Measurements from ENCODE around the gene FKBP7. TPM values are rescaled to one million over a fixed set of nuclear protein-coding genes. Genes with fewer than 3 reads are reported as not detected.
"Not testable (repeated sequence)": the region's sequence is repeated elsewhere in the genome, so short reads cannot be mapped to it uniquely, and the experiment has no call there.

The FKBP7 gene, protein sequence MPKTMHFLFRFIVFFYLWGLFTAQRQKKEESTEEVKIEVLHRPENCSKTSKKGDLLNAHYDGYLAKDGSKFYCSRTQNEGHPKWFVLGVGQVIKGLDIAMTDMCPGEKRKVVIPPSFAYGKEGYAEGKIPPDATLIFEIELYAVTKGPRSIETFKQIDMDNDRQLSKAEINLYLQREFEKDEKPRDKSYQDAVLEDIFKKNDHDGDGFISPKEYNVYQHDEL
- 1 to 10 TPM; 3.7 to 6.2 TPM for total RNA-seq

DNA sequence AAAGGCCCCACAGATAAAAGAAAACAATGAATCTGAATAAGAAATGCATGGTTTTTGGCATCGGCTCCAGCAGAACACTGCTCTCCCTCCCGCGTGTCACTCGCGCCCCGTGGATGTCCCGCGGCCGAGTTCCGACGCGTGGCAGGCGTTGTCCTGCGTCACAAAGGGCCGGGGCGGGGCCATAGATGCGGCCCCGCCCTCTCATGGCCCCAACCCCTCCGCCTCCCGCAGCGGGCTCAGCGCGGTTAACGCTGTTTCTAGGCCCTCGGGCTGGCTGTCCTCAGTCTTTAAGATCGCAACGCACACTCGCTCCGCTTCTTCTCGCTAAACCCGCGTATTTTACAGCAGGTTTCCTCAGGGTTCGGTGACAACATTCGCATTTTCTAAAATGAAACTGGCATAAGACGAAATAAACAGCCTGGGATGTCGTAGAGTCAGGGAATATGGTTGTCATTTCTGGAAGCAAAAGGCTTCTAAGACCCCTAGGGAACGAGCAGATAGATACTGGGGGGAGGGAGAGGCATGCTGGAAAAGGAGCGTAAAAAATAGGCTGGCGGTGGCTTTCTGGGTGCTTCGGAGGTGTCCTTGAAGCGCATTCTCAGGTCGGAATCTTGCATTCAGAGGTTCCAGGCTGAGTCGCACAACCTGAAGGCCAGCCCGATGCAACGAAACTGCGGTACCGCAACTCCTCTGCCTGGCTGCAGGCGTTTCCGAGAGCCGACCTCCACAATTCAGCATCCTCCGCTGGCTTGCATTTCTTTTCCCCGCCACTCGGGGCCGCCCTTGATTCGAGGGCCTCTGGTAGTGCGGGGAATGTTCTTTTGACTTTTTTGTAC is at the start of gene FKBP7:
Gene FKBP7, minus strand, starts transcription at position 162 of the 836 bp plus-strand sequence. Its CDS starts 101 bp downstream, at position 61.
- ChIA-PET POLR2A (interaction anchor here (1.4 kb wide), 1 partner anchor 27 kb away, joined by 4 read pairs; the partner anchor contains the start of genes PJVK and PRKRA), CTCF (no interaction called here)

DNA sequence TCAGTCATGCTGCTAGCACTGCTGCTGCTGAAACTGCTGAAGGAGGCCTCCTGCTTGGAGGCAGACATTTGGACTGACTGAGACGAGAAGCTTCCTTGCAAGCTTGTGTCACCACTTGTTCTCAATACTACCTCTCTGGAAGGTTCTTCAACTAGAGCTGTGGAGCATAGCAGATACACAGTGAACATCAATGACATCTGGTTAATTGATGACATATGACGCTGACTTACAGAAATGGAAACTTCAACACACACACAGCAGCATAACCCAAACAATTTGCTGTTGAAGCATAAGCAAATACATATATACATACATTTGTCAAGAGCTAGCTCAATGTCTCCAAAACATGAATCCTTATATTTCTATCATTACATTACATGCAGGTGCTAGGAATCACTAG is 49.2 kb upstream of the FKBP7 start:
- CTCF ChIA-PET: no interaction called here
- POLR2A ChIA-PET: no interaction called here

DNA sequence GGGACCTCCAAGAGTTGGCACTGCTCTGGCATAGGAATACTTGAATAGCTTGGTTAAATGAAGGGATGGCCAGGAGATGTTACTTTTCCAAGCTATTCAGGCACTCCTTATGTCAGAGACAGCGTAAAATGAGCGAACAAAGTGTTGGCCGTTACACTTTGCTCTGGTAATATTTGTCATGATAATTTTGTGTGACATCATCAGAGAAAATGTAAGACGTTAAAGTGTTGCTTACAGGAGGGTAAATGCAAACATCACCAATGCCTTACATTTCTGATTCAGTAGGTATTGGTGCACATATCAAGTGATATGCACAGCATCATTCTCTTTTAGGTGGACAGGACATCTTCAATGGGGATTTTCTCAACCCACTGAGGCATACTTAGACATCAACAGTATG is 47.9 kb upstream of the FKBP7 start:
- ChIA-PET CTCF (no interaction called here), POLR2A (no interaction called here)

DNA sequence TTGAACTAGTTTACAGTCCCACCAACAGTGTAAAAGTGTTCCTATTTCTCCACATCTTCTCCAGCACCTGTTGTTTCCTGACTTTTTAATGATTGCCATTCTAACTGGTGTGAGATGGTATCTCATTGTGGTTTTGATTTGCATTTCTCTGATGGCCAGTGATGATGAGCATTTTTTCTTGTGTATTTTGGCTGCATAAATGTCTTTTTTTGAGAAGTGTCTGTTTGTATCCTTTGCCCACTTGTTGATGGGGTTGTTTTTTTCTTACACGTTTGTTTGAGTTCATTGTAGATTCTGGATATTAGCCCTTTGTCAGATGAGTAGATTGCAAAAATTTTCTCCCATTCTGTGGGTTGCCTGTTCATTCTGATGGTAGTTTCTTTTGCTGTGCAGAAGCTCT is 47.1 kb upstream of the FKBP7 start:
- POLR2A ChIA-PET: not testable (repeated sequence)

DNA sequence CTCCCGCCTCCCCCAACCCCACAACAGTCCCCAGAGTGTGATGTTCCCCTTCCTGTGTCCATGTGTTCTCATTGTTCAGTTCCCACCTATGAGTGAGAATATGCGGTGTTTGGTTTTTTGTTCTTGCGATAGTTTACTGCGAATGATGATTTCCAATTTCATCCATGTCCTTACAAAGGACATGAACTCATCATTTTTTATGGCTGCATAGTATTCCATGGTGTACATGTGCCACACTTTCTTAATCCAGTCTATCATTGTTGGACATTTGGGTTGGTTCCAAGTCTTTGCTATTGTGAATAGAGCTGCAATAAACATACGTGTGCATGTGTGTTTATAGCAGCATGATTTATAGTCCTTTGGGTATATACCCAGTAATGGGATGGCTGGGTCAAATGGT is 46.6 kb upstream of the FKBP7 start:
- POLR2A ChIA-PET: not testable (repeated sequence)
- CTCF ChIA-PET: interaction anchor here (1.9 kb wide), 1 partner anchor 10 kb away, joined by 4 read pairs; no protein-coding TSS in a partner anchor

More for the DNA sequence above, 47.1 kb upstream of the FKBP7 start:
- CTCF ChIA-PET: not testable (repeated sequence)

DNA sequence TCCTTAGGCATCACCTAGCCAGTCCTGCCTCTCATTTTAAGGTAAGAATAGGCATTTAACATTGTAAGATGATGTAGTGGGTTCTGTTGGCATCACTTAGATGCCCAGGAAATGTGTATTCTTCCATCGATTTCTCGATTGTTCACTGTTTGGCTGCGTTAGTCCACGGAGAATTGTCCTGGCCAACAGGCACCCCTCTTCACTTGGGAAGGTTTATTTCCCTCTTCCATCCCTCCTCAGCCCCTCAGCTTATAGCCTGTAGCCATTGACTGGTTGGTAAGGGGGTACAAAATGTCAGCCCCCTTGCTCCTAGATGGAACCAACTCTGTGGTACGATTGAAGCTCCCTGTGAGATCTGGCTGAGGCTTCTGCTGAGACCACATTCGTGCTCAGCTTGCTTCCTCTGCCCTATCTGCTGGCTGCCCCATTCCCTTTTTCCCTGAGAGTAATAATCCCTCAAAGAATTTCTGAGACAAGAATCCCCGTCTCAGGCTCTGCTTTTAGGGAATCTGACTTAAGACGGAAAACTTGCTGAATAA is 45.3 kb upstream of the FKBP7 start:
- POLR2A ChIA-PET: interaction anchor here (0.6 kb wide), 1 partner anchor 33 kb away, joined by 3 read pairs; no protein-coding TSS in a partner anchor
- CTCF ChIA-PET: interaction anchor here (1.5 to 2.0 kb wide), 3 partner anchors 8 to 73 kb away, joined by 4 to 7 read pairs (median 5); partner anchors contain the start of genes PJVK and PRKRA

DNA sequence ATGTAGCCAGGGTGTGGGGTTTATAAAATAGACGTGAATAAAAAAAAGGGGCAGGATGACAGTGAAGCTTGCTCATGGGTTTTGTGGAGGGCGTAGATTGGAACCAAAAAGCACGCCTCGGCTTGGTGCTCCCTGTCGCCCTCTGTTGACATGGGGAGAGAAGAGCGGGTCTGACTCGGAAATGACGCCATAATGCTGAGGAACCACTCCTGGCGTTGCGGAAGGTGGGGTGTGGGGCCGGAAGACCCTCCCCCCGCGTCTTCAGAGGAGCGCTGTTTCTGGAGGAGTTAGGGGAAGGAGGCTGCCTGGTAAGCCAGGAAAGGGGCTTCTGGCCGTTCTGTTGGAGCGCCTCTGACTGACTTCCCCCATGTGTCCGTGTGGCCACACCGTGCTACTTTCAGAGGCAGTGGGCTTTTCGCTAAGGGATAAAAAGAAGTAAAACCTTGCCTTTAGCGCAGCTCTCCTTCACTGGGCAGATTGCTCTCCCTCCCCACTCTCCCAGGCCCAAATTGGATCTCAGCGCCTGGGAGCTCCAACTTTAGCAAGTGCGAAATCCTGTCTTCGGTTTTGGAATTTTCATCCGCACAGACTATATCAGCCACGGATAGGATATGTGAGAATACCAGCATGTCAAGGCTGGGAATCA is 44.7 kb upstream of the FKBP7 start:
- POLR2A ChIA-PET: interaction anchor here (0.6 to 0.7 kb wide), 2 partner anchors 33 to 44 kb away, joined by 3 read pairs; no protein-coding TSS in a partner anchor
- CTCF ChIA-PET: interaction anchor here (0.6 to 2.0 kb wide), 6 partner anchors 8 to 72 kb away, joined by 3 to 7 read pairs (median 4); partner anchors contain the start of genes PJVK and PRKRA

DNA sequence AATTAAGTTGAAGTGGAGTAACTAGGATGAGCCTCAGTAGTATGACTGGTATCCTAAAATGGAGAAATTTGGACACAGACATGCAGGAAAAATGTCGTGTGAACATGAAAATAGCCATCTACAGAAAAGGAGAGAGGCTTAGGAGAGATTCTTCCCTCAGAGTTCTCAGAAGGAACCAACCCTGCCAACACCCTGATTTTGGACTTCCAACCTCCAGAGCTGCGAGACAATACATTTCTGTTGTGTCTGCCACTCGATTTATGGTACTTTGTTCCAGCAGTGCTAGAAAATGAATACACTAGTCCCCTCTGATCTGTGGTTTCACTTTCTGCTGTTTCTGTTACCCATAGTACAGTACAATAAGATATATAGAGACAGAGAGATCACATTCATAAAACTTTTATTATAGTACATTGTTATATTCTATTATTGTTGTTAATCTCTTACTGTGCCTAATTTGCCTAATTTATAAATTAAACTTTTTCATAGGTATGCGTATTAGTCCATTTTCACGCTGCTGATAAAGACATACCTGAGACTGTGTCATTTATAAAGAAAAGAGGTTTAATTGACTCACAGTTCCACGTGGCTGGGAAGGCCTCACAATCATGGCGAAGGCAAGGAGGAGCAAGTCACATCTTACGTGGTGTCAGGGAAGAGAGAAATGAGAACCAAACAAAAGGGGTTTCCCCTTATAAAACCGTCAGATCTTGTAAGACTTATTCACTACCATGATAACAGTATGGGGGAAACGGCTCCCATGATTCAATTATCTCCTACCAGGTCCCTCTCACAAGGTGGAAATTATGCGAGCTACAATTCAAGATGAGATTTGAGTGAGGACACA is 43.1 kb upstream of the FKBP7 start:
- ChIA-PET POLR2A (no interaction called here), CTCF (interaction anchor here (0.8 to 2.0 kb wide), 3 partner anchors 9 to 47 kb away, joined by 3 to 5 read pairs (median 3); no protein-coding TSS in a partner anchor)

DNA sequence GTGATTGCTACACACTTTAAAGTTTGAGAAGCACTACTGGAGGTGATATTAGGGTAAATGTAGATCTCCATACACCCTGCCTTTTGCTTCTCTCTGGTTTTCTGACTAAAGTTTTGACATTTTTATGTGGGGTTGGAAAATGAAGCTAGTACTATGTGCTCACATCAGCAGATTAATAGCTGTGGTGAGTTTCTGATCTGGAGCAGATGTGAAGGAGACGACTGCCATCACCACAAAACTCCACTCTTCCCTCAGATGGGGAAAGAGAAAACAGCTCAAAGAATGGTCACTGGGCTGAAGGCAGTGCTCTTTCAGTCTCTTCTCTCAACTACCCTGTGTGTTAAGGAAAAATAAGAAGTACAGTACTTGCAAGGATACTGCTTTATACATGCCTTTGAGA is 39.1 kb upstream of the FKBP7 start:
- CTCF ChIA-PET: interaction anchor here (2.0 kb wide), 1 partner anchor 13 kb away, joined by 4 read pairs; no protein-coding TSS in a partner anchor
- POLR2A ChIA-PET: no interaction called here

DNA sequence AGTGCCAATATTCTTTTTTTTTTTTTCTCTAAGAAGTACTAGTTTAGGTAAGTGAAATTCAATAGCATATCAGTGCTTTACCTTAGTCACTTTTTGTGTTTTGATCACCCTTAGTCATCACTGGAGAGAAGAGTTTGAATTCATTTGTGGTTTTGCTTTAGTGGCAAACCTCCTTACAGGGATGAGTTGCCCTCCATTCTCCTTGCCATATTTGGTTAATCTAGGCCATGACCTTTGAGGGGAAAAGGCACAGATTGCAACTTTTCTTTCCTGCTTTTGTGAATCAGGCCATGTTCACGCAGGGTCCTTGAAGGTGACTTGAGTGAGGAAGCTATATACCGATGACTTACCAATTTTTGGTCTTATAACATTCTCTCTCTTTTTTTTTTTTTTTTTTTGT is 36.3 kb upstream of the FKBP7 start:
- ChIA-PET POLR2A (no interaction called here), CTCF (interaction anchor here (0.6 to 1.6 kb wide), 3 partner anchors 9 to 101 kb away, joined by 3 to 4 read pairs (median 3); no protein-coding TSS in a partner anchor)

DNA sequence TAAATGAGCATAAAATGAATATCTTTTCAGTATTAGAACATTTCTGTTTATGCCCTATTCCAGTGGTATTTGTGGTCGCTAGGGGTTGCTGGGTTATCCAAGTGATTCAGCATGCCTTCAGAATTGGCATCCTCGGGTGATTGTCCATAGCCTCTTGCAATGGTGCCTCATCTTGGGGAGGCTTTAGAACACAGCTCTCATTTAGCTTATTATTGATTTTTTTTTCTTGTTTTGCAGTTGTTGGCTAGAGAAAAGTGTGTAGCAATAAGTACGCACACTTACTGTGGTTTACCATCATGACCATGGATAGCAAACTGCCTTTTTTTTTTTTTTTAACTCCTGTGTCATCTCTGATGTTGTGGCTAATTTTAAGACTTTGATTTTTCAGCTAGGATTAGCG is 35.5 kb upstream of the FKBP7 start:
- CTCF ChIA-PET: interaction anchor here (0.7 kb wide), 1 partner anchor 12 kb away, joined by 3 read pairs; no protein-coding TSS in a partner anchor
- POLR2A ChIA-PET: no interaction called here

DNA sequence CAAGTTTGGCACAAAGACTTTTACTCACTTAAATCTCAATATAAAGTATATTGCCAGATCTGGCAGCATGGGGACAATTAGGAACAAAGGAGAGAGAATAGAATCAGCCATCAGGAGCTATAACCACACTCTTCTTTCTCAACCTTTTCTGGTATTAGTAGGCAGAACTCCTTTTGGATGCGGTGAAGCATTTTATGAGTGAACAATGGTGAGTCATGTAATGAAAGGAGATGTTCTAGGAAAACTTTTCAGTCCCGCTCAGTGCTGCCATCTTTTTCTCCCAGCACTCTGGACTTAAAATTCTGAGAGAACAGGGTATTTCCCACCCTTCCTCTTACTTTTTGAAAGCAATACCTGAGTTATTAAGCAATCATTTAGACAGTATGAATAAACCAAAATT is 34.1 kb upstream of the FKBP7 start:
- POLR2A ChIA-PET: no interaction called here
- CTCF ChIA-PET: interaction anchor here (1.4 kb wide), 1 partner anchor 10 kb away, joined by 5 read pairs; no protein-coding TSS in a partner anchor

DNA sequence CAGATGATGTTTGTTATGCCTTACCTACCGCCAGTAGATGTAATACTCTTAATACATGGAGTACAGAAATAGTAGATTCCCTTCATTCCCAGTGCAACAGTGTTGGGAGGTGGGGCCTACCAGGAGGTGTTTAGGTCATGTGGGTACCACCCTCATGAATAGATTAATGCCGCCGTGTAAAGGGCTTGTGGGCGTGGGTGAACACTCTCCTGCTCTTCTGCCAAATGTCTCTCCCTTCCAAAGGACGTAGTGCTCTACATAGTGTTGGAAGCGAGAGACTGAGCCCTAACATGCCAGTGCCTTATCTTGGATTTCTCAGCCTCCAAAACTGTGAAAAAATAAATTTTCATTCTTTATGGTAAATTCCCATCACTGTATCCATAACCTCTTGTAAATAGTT is 32.0 kb upstream of the FKBP7 start:
- CTCF ChIA-PET: no interaction called here
- POLR2A ChIA-PET: interaction anchor here (0.6 kb wide), 1 partner anchor 28 kb away, joined by 4 read pairs; no protein-coding TSS in a partner anchor

DNA sequence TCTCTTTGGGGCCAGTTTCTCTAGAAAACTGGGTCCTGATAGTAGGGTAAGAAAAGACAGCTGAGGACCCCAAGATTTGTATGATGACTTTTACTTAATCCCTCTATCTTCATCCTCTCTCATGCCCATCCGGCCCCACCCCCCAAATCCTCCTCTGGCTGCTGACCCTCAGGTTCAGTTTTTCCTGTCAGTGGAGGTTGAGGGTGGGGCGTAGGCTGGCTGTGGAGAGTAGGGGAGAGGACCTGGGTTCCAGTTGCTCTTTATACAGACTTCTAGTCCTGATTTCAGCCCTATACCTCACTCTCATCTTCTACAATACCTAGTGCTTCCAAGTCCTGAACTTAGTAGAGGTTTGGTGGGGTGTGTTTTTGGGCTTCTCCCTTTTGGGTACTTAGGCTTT is 30.2 kb upstream of the FKBP7 start:
- POLR2A ChIA-PET: no interaction called here
- CTCF ChIA-PET: interaction anchor here (0.6 kb wide), 1 partner anchor 358 kb away, joined by 3 read pairs; no protein-coding TSS in a partner anchor

DNA sequence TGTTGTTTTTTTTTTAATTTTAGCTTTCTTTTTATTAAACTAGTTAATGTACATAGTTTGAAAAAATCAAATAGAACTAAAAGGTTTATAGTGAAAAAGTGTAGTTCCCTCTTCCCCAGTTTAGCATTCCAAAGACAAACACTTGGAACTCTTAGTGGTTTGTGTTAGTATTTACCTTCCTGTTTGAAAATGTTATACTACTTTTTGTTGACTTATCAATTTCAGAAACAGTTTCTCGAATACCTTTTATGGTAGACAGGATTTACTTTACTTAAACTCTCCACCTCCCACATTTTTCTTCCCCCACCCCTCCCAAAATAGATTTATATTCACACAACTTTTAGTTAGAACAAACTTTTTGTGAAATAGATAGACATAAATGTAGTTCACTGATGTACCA is 28.5 kb upstream of the FKBP7 start:
- CTCF ChIA-PET: no interaction called here
- POLR2A ChIA-PET: no interaction called here

DNA sequence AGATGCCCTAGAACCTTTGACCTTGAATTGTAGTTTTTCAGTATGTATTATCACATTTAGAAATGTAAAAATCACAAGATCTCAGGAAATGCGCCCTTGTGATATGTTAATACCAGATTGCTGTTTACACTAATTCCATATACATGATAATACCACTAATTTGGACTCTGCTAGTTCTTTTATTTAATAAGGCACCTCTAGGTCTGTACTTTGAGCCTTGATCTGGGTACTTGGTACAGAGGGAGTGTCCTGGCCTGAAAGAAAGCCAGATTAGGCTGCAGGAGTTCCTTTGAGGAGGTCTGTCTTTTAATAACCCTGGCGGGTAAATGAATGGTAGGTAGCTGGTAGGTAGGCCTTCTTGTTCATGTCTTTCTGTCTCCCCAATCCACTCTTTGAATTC is 28.1 kb upstream of the FKBP7 start:
- ChIA-PET POLR2A (no interaction called here), CTCF (no interaction called here)

DNA sequence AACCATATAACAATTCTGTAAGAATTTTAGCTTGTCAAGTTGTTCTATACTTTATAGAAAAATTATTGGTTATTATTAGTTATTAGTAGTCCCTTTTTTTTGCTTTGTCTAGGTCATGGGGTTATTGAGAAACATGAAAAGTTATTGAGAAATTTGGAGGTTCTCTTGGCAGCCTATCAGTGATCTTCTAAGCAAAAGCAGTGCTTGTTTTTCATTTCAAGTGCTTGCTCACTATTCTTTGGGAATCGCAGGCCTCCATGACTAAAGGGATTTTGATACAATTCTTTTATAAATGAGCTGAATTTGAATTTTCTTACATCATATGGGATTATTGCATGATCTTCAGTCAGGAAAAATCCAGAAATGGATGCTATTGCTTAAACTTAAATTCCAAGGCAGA is 27.7 kb upstream of the FKBP7 start:
- ChIA-PET CTCF (no interaction called here), POLR2A (no interaction called here)

DNA sequence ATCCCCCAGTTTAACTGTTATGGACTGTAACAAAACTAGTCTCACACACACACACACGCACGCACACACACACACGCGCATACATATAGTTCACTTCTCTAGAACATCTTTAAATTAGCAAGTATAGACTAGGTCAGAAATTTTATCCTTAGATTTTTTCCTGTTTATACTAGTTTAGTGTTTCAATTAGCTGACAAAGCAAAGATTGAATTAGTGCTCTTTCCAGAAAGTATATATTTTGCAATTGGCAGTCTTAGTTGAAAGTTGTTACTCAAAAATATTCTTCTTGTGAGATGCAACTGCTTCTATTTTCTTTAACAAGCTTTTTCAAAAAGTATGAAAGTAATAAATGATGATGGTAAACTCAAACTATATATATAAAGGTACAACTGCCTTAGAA is 24.4 kb upstream of the FKBP7 start:
- CTCF ChIA-PET: no interaction called here
- POLR2A ChIA-PET: no interaction called here

DNA sequence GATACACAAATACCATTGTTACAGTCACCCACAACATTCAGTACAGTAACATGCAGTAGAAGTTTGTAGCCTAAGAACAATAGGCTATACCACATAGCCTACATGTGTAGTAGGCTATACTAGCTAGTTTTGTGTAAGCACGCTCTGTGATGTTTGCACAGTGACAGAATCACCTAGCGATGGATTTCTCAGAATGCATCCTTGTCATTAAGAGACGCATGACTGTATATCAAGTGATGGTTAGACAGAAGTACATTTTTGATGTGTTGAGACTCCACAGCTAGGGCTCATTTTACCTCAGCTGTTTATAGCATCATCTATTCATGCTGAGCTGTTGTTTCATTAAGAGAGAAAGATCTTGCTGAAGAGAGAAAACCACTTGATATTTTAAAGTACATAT is 21.2 kb upstream of the FKBP7 start:
- ChIA-PET POLR2A (no interaction called here), CTCF (no interaction called here)

Data from activated CD8-positive, alpha-beta memory T cell treated with anti-CD3 and anti-CD28 coated beads for 36 hours (primary cell).